ACHN (cell line): ENCODE results near the gene SMC1B.
"Not testable (repeated sequence)": the region's sequence is repeated elsewhere in the genome, so short reads cannot be mapped to it uniquely, and the experiment has no call there.

Source experiments
- DNase-seq: peaks from one replicate; pipeline ENCODE4 v3.0.0-alpha.2; 2015
- in situ Hi-C: cut with HindIII; loops from 2 replicates; pipeline ENCODE4 v1.10.0; 2017; ENCODE audit warnings: low sequenced_read_pairs, low pct_ligation_motif_present, low pct_unique_long_range_greater_than_20kb

The SMC1B gene

GRCh38 chr22:45366713-45367112 lies 46.7 kb downstream of the SMC1B start:
- DNase-seq, result no peak
- in situ Hi-C loops, result no loop called here

DNA sequence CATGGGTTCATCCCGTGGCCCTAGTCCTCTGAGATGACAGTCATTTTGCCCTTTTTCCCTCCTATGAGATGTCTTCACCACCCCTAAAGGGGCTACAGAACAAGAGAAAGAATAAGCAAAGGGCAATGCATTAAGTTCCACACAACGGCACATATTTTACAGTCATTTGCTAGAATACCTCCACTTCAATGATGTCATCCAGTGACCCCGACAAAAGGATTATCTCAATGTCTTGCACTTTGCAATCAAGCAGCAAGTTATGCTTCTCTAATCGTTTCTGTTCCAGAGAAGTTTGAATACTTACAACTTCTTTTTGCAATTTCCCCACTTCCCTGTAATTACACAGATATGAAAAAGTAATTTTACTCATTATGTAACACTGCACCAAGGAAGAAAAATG lies 53.8 kb downstream of the SMC1B start:
- in situ Hi-C loops, result no loop called here
- no peak for DNase-seq

DNA sequence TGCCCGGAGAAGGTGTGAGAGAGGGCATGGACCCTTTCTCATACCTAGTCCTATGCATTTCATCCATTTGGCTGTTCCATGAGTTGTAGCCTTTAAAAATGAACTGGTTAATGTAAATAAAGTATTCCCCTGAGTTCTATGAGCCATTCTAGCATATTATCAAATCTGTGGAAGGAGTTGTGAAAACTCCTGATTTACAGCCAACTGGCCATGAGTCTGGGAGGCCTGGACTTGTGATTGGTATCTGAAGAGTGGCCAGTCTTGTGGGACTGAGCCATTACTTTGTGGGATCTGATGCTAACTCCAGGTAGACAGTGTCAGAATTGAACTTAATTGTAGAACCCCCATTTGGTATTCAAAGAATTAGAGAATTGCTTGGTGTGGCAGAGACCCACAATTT lies 55.3 kb downstream of the SMC1B start:
- no peak for DNase-seq
- in situ Hi-C loops, result no loop called here

- DNase-seq, result no peak
- in situ Hi-C loops, result no loop called here
Observed at GRCh38 chr22:45357490-45357889, 55.9 kb downstream of the SMC1B start.

- in situ Hi-C loops, result no loop called here
- no peak for DNase-seq
Observed at GRCh38 chr22:45353786-45354185, 59.6 kb downstream of the SMC1B start.

DNA sequence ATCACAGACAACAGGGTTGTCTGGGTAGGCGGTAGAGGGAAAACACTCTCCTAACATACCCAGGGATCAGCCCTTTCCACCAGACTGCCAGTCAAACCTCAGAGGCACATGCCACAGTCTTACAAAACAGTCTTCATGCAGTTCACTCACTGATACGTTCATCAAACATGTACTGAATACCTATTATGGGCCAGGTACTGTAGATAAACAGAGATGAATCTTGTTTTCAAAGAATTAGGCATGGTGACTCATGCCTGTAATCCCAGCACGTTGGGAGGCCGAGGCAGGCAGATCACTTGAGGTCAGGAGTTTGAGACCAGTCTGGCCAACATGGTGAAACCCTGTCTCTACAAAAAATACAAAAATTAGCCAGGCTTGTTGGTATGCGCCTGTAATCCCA lies 60.6 kb downstream of the SMC1B start:
- DNase-seq, in situ Hi-C loops: not testable (repeated sequence)

DNA sequence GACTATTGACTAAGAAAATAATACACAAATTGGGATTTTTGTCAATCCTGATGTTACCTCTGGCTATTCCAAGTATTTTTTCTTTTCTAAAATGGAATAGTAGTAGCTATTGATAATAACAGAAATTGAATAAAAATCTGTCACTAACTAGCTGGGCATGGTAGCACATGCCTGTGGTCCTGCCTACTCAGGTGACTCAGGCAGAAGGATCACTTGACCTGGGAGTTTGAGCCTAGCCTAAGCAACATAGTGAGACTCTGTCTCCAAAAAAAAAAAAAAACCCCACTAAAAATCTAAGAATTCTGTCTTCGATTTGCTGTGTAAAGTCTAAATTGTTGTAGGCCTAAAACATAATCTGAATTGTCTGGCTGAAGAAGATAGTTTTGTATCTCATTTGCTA lies 61.4 kb downstream of the SMC1B start:
- no peak for DNase-seq
- in situ Hi-C loops, result no loop called here

- no peak for DNase-seq
- in situ Hi-C loops, result no loop called here
Observed at GRCh38 chr22:45349916-45350315, 63.5 kb downstream of the SMC1B start.

GRCh38 chr22:45344334-45344733 lies 69.1 kb downstream of the SMC1B start:
- no peak for DNase-seq
- in situ Hi-C loops, result no loop called here

DNA sequence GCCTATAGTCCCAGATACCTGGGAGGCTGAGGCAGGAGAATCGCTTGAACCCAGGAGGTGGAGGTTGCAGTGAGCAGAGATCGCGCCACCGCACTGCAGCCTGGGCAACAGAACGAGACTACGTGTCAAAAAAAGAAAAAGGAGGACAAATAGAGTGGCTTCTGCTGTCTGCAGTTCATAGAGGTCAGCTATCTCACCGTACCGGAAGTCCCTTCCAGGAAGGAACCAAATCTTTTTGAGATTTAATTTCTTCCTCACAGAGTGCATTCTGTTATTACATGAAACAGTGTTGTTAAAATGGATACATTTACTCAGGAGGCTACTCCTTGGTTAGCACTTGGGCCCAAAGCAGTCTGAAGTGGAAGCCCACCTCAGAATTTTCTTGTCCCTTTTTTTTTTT lies 70.3 kb downstream of the SMC1B start:
- in situ Hi-C loops, result no loop called here
- no peak for DNase-seq

GRCh38 chr22:45341498-45341897 lies 71.9 kb downstream of the SMC1B start:
- in situ Hi-C loops, result no loop called here

GRCh38 chr22:45340323-45340722 lies 73.1 kb downstream of the SMC1B start:
- in situ Hi-C loops, result no loop called here
- no peak for DNase-seq

More at GRCh38 chr22:45341498-45341897, 71.9 kb downstream of the SMC1B start:
- DNase-seq, result no peak

- in situ Hi-C loops, result no loop called here
- DNase-seq, result no peak
Observed at GRCh38 chr22:45338795-45339194, 74.6 kb downstream of the SMC1B start.

GRCh38 chr22:45337536-45337935 lies 75.9 kb downstream of the SMC1B start:
- DNase-seq, result no peak
- in situ Hi-C loops, result no loop called here

- no peak for DNase-seq
- in situ Hi-C loops, result no loop called here
Observed at GRCh38 chr22:45336971-45337431, 76.4 kb downstream of the SMC1B start.

DNA sequence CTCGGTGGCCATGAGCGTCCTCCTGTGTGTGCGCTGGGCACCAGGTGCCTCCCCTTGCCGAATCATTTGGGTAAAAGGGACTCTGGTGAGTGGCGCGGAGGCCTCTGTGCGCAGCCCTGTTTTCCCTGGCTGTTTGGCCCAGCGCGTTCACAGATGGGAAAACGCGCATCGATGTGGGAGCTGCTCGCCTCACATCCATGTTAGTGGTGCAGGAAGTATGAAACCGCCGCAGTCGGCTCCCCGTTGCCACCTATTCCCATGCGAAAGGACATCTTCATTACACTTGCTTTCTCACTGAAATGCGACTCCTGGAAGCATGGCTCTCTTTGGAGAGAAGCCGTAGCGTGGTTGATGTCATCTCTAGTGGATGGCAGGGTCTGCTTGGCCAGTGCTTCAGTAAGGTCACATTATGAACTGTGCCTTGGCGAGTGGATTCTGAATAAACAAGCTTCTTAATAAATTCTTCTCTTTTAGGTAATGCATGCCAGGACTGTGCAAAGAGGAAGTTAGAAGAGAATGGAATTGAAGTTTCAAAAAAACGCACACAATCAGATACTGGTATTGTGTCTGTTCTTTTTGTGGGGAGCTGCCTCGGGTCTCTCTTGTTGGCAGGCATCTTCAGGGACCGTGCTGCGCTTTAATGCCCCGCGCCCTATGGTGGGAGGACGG lies 77.4 kb downstream of the SMC1B start:
- in situ Hi-C loops, result no loop called here
- DNase-seq, result no peak

DNA sequence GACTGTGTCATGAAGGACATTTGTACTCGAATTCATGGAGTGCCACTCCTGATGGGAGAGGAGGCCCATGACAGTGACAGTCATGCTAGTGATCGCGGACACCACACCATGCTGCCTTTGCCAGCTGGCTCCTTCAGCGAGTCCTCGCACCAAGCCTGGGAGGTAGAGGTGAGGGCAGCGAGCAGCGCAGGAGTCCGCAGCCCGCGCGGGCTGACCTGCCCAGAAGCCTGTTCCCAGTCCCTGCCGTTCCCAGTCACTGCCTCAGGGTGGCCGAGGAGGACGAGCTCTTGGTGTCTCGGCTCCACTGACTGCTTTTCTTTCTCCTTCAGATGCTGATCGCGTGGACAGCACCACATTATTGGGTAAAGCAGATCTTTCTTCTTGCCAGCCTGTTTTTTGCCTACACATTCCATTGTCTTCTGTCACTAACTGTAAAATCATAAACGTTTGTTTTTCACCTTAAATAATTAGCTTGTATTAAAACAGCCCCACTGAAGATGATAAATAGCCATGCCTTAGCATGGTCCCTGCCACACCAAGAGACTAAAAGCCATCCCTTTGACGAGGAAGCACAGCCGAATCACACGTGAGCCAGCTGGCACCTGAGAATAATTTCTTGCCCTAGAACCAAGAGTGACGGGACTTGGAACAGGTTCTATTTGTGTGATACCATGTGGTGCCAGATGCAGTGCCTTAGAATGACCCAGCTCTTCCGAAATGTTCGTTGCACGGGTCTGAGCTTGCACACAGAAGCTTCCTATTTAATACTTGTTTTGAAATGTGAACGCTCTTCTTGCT lies 78.2 kb downstream of the SMC1B start:
- in situ Hi-C loops, result no loop called here
- DNase-seq, result no peak

DNA sequence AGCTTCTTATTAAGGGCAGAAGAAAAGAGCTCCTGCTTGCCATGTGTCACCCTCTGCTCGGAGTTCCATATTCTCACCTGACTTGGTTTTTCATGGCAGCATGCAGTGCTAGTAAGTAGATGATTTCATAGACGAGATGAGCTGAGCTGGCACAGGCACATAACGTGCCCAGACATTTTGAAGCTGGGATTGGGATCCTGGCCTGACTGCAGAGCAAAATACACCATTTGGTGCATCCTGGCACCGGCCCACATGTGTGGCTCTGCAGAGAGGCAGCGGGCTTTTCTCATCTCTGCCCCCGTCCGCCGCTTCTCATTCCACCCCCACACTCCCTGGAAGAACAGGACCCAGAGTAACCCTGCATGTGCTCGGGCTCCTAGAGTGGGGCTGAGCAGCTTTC lies 78.9 kb downstream of the SMC1B start:
- in situ Hi-C loops, result no loop called here
- no peak for DNase-seq

DNA sequence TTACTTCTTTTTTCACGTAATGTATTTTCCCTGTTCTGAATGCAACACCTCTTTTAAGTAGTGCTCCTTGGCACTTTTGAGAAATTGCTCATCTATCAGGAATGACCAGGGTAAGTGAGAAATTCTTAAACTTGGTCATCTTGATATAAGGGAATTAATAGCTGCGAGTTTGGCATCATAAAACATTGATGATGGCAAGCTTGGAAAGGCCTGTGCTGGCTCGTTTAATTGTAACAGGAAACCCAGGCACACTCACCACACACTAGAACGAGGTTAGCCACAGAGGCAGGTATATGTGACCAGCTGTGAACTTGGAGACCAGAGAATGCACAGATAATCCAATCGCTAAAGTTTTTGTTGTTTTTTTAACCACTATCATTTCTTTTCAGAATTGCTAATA lies 79.3 kb downstream of the SMC1B start:
- no peak for DNase-seq
- in situ Hi-C loops, result no loop called here

DNA sequence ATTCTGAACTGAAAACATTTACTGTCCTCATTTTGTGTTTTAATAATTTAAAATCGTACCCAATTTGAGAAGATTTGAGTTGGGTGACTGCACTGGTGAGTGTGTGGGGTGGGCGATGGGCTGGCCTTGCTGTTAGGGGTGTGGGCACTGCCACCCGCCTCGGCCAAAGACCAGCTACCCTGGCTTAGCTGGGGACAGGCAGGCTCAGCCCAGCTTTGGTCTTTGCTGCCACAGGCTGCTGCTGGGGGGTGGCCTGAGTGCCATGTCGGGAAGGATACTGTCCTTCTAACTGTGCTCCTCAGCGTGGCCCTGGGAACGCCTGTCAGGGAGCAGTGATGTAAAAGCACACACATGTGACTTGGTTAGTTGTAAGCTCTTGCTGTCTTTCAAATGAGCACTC lies 81.4 kb downstream of the SMC1B start:
- no peak for DNase-seq
- in situ Hi-C loops, result no loop called here
